NCI-H1436 treated with DMSO at 0.1 percent for 48 hours (cell line): Measurements from ENCODE around the gene HAUS1.

ENCODE experiments used
- DNase-seq: peaks from one replicate; lab custom pipeline; 2025; lab: John Stamatoyannopoulos, UW

The HAUS1 gene, protein sequence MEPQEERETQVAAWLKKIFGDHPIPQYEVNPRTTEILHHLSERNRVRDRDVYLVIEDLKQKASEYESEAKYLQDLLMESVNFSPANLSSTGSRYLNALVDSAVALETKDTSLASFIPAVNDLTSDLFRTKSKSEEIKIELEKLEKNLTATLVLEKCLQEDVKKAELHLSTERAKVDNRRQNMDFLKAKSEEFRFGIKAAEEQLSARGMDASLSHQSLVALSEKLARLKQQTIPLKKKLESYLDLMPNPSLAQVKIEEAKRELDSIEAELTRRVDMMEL

GRCh38 chr18:46104128-46104911 lies at the start of gene HAUS1:
Gene HAUS1 (plus strand): TSS chr18:46104385. CDS start chr18:46104412, 27 bp downstream.
- peak; percentile 51 for DNase-seq

- no peak for DNase-seq
Observed at GRCh38 chr18:46054956-46055837, 49.0 kb upstream of the HAUS1 start.

- DNase-seq = no peak
Observed at GRCh38 chr18:46055838-46056230, 48.4 kb upstream of the HAUS1 start.

DNA sequence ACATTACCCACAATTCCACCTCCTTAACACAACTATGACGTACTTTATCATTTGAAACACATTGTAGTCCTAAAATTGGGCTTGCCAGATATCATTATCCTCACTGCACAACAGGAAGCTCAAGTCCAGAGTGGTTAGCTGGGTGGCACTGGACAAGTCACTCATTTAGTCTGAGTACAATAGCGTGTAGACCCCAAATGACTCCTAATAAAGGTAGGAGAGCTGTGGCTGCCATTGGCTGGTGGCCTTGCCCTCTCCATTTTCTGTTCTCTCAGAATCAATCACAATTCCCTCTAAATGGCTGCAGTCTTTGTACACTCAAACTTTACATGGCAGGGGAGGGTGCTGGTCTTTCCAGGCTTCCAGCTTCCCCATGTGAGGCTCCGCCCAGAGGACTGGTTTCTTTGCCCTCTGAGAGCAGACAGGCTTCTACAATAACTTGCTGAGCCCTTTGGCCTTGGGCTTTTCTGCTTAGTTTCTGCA lies 43.8 kb upstream of the HAUS1 start:
- DNase-seq = no peak

GRCh38 chr18:46061387-46061786 lies 42.8 kb upstream of the HAUS1 start:
- no peak for DNase-seq

- DNase-seq = no peak
Observed at GRCh38 chr18:46061796-46062195, 42.4 kb upstream of the HAUS1 start.

GRCh38 chr18:46062781-46063180 lies 41.4 kb upstream of the HAUS1 start:
- DNase-seq = no peak

GRCh38 chr18:46067438-46068007 lies 36.7 kb upstream of the HAUS1 start:
- DNase-seq = no peak

- no peak for DNase-seq
Observed at GRCh38 chr18:46068763-46069162, 35.4 kb upstream of the HAUS1 start.

DNA sequence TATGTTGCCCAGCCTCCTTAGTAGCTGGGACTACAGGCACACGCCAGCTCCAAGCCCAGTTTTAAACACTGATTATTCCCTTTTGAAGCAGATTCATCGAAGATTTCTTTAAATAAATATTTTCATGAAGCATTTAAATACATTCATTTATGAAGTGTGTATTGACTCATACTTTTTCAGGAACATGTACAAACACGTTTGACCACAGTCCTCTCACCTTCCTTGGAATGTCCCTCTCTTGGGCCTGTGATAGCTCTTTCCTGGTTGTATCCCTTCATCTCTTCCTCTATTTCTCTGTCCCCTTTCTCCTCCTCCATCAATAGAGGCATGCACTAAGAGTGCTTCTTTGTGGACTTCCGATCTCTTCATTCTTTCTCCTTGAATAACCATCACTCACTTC lies 34.7 kb upstream of the HAUS1 start:
- DNase-seq = no peak

- DNase-seq = no peak
Observed at GRCh38 chr18:46070232-46070631, 34.0 kb upstream of the HAUS1 start.

GRCh38 chr18:46070815-46071652 lies 33.2 kb upstream of the HAUS1 start:
- DNase-seq = no peak

GRCh38 chr18:46071653-46072375 lies 32.4 kb upstream of the HAUS1 start, which contains the start of gene PSTPIP2:
Gene PSTPIP2 (minus strand): TSS chr18:46072260. CDS start chr18:46072188, 72 bp downstream.
- no peak for DNase-seq

DNA sequence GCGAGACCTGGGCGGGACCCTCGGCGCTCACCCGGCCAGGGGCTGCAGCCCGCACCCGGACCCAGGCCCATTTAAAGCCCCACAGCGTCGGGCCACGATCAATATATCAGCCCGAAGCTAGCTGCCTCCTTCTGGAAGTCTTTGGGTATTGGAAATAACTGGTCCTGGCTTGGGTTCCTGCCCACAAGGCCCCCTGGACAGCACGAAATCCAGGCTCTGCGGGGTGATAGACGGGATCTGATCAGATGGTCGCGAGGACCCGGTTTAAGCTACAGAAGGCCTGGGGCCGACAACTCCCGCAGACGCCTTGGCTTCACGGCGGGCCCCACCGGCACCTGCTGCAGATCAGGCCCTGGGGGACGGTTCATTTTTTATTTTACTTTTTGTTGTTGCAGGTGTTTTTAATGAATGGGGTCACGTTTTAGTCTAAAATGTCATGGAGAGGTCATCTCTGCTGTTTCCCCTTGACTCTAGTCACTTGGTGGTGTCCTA lies 31.8 kb upstream of the HAUS1 start:
- DNase-seq = no peak

- DNase-seq = no peak
Observed at GRCh38 chr18:46072959-46073358, 31.2 kb upstream of the HAUS1 start.

DNA sequence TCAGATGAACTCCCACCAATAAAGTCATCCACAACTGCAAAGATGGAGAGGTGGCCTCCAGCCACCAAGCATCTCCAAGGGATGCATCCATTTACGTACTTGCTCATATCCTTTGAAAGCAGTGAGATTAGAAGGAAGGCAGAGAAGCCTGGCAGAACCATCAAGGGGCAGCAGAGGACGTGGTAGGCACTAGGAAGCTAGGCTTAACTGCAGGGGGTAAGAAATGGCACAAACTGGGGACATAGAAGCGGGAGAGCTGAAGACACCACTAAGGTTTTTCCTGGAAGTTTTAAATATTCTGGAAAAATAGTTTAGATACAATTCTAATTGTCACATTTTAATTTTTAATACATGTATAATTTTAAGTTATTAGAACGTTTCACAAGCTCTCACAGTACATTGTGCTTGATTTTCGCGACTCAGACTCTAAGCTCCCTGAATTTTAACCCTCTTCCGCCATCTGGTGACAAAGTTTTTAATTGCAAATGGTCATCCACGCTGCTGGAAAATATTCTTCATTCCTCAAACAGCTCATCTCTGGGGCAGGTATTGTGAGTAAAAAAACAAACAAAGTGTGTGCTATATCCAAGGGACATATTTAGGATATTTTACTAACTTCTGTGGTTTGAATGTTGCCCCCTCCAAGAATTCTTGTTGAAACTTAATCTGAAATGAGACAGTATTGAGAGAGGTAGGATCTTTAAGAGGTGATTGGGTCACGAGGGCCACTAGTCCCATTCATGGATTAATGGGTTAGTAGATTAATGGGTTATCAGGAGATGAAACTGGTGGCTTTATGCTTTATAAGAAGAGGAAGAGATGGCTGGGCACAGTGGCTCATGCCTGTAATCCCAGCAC lies 30.5 kb upstream of the HAUS1 start:
- no peak for DNase-seq

DNA sequence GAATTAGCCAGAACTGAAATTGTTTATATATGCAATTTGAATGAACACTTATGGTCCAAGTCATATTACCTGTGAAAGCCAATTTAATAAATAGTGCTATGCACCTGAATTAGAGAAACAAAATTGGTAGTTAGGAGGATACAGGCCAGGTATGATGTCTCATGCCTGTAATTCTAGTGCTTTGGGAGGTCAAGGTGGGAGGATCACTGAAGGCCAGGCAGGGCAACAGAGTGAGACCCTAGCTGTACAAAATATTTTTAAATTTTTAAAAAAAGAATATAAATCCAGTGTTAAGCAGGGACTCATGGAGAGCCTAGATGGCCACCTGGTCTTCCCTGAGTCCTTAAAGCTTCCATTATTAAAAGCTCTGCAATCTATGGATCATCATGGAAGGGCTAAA lies 24.8 kb upstream of the HAUS1 start:
- DNase-seq = no peak

DNA sequence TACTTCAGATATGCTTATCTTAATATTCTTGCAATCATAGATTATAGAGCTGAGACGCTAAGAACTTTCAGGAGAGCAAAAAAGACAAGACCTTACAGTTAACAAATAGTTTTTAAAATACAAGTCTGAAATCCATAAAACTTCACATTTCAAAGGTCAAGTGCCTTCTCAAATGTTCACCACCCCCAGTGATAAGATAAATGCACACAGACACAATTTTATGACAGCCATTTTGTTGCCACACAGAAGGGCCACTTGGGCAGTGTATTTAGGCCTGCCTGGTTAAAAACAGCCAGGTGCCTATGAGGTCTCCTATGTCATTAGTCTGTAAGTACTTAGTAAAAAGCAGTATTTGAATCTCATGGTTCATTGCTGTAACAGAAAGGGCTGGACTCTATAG lies 24.0 kb upstream of the HAUS1 start:
- DNase-seq = no peak

DNA sequence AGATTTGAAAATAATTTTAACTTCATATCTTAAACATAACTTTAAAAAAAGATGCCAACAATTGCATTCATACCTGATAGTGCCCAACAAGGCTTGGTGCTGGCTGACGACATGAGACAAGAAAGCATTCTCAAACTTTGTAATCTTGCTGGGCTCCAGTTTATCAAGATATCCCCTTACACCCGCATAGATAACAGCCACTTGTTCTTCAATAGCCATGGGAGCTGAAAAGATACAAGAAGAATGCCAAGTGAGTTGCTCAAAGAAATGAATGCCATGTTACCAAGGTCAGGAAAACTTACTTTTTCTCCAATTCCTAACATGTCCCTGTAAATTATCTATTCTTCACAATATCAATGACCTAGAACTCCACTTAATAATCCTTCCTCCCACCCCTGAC lies 19.8 kb upstream of the HAUS1 start:
- no peak for DNase-seq
